NCI-H345 (cell line): ENCODE data around the gene LMO7.

ENCODE experiments used
- DNase-seq: peaks from one replicate; lab custom pipeline; 2025; lab: John Stamatoyannopoulos, UW

LMO7 gene

DNA sequence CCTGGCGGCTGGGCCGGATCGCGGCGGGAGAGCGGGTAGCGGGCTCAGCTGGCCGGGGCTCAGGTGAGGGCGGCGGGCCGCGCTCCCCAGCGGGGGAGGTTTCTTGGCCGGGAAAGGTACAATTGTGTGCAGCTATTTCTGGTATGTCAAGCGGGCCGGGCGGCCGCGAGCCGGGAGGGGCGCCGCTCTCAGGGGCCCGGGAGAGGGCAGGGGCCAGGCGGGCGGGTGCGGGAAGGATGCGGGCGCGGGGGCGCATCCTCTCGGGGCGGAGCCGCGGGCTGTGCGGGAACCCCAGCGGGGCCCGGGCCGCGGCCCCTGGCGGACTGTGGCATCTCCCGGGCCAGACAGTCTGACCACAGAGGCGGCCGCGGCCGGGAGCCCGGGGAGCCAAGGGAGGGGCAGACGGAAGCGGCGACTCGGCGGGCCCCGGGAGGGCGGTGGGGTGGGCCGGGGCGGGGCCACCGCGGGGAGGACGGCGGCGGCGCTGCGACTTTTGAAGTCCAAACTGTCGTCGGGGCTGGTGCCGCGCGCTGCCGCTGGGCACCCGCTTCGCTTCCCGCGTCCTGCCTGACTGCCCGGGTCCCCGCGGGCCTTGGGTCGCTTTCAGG lies at the start of gene LMO7:
TSS of gene LMO7 (plus strand) at position 503 of the 608 bp plus-strand sequence. CDS start 328 bp downstream, outside the sequence.
- peak; percentile 50 for DNase-seq

DNA sequence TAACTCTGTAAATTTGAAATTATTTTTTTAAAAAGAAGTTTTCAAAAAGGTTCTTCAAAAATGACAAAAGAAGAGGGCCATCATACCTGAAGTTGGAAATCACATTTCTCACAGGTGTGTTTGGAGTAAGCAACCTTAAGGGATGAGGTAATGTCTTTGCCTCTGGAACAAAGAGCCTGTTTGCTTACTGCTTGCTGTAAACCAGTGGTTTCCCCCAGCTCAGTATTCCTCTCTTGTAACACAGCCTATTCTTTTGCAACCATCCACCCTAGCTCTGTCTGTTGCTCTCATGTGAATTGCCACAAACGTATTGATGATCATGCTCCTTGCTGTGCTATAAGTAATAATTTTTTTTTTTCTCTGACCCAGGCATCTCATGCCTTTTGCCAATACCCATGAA lies 48.5 kb upstream of the LMO7 start:
- DNase-seq = peak; percentile 21

GRCh38 chr13:75596657-75597182 lies 39.4 kb upstream of the LMO7 start:
- DNase-seq = no peak

GRCh38 chr13:75600371-75600770 lies 35.8 kb upstream of the LMO7 start:
- no peak for DNase-seq

GRCh38 chr13:75603038-75603437 lies 33.1 kb upstream of the LMO7 start:
- no peak for DNase-seq

GRCh38 chr13:75607447-75607846 lies 28.7 kb upstream of the LMO7 start:
- no peak for DNase-seq

GRCh38 chr13:75610466-75610865 lies 25.7 kb upstream of the LMO7 start:
- no peak for DNase-seq

DNA sequence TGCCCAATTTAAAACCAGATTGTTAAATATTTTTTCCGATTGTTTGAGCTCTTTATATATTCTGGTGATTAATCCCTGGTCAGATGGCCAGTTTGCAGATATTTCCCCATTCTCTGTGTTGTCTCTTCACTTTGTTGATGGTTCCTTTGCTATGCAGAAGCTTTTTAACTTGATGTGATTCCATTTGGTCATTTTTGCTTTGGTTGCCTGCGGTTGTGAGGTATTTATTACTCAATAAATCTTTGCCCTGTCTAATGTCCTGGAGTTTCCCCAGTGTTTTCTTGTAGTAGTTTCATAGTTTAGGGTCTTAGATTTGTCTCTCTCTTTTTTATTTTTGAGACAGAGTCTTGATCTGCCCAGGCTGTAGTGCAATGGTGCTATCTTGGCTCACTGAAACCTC lies 23.8 kb upstream of the LMO7 start:
- DNase-seq = no peak

GRCh38 chr13:75617230-75617629 lies 18.9 kb upstream of the LMO7 start:
- DNase-seq = no peak

- DNase-seq = no peak
These were observed 17.8 kb upstream of the LMO7 start for GRCh38 chr13:75618308-75618707.

DNA sequence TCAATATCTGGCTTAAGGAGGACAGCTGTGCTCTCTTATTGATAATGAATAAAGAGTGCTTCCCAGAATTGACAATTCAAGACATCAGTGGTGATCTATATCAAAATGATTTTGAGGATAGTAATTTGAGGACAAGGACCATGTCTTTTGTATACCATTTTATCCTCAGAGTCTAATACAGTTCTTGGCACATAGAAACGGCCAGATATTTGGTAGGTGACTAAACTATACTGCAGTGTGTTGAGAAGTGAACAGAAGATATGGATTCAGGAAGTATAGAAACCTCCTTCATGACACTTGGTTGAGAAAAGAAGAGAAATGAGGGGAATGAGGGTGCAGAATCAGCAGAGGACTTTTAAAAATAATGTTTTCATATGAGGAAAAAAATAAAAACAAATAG lies 16.1 kb upstream of the LMO7 start:
- DNase-seq = no peak

DNA sequence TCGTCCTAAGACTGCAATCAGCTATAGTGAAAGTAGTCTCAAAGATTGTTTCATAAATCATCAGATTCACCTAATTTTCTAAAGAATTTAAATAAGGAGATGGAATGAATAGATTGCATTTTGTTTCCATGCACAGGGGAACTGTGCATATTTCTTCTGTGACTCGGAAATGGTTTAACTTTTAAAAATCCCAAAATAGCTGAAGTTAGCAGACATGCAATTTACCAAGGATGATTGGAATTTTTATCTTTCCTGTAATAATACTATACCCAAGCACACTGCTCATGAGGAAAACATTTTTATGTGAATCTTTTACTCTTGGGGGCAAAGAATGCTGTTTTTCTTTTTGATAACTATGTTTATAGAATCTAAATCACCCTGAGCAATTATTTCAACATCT lies 15.0 kb upstream of the LMO7 start:
- no peak for DNase-seq

GRCh38 chr13:75628801-75629200 lies 7.3 kb upstream of the LMO7 start:
- no peak for DNase-seq

- no peak for DNase-seq
These were observed 2.8 kb upstream of the LMO7 start for GRCh38 chr13:75633285-75633684.

DNA sequence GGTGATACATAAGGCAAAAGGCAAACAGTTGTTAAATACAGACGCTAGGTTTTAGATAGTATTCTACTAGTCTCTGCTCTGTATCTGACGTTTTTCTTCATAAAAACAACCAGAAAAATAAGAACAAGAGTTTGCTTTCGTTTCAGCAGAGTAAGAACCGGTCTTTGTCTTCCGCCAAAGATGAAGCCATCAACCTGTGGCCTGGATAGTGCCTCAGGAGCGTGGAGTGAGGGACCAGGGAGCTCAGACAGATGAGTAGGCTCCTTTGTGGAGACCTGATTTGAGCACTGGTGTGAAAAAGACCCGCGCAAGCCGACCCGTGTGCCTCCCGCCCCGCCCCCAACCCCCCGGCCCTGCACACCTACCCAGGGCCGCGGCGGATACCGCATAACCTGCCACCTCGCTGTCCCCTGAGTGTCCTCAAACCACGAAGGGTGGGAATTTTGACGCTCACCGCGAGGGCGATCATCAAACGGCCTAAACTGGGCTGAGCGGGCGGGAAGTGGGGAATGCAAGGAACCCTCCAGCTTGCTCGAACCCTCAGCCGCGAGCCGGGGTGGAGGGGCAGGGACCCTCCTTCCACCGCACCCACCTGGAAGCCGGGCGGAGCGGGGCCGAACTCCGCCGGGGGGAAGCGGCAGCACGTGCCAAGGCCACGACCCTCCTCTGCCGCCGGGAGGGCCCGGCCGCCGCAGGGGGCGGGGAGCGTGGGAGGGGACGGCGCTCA lies 866 bp upstream of the LMO7 start:
- DNase-seq = no peak

- peak; percentile 61 for DNase-seq
These were observed 478 bp downstream of the LMO7 start for GRCh38 chr13:75636436-75637180.

DNA sequence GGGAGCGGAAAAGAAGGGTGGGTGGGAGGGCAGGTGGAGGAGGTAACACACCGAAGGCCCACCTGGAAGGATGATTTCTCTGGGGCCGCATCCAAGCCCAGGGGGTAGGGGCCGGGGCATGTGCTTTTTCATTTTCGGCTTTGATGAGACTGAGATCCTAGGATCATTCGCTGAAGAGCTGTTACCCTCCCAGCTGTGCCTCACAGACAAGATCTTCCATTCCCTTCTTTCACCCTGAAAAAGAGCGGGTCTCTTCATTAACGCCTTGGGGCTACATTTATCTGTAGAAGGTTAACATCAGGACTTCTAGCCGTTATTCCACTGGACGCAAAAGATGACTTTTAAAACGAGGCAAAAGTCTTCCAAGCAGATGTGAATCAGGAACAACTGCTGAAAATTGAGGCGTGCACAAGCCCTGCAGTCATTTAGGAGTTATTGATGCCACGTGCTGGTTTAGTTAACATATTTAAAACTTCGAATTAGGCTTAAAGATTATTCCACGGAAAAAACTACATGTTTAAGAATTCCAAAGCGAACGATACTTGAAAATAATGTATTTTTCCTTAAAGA lies 1.1 kb downstream of the LMO7 start:
- DNase-seq = no peak

DNA sequence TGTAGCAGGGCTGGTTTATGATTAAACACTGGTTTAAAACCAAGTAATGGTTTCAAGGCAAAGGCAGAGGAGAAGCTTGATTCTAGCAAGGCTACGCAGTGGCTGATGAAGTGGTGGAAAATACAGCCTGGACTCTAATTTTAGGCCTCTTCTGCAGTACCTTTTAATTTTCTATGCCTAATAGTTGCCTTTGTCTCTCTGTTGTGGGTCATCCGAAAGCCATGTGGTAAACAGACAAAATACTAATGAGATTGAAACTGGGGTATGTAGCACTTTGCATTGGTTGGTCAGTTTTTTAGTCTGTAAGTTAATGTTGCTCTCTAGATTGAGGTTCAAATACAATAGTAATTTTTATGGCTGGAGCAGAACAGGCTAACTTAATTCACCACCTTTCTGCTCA lies 3.3 kb downstream of the LMO7 start:
- no peak for DNase-seq

- no peak for DNase-seq
These were observed 4.9 kb downstream of the LMO7 start for GRCh38 chr13:75641026-75641425.

DNA sequence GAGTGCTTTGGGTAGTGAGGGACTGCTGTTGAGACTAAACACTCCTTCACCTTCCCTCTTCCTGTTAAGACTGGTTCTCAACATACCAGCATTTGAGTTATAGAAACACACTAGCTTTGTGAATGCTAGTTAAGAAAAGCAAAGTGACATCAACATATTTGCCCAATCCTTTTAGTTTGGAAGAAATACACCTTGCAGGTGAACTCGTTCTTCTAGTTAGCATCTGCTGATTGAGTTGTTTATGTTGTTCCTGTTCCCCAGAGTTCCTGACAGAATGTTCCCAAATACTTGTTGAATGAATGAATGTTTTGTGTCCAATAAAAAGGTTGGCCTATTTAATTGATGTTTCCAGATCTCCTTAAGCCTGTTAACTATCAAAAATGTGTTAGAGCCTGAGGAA lies 7.1 kb downstream of the LMO7 start:
- DNase-seq = no peak

GRCh38 chr13:75643693-75644092 lies 7.6 kb downstream of the LMO7 start:
- no peak for DNase-seq

- DNase-seq = no peak
These were observed 9.0 kb downstream of the LMO7 start for GRCh38 chr13:75645141-75645540.
